H9 (cell line): ENCODE measurements around the gene ZSWIM9. TPM values are rescaled to one million over a fixed set of nuclear protein-coding genes. Genes with fewer than 3 reads are reported as not detected.

Source experiments
- DNase-seq: peaks from one replicate; pipeline ENCODE4 v3.0.0-alpha.2; 2017
- H2AFZ ChIP-seq: one replicate; pipeline ENCODE4 v1.6.1; 2013; ENCODE audit warnings: mild to moderate bottlenecking, low read length, control low read depth, moderate library complexity
- H2AK5ac ChIP-seq: 2 replicates; pipeline ENCODE4 v1.6.1; 2013; ENCODE audit warnings: low read length, control low read depth, mixed read lengths; ENCODE audit not compliant: insufficient read length
- H2BK120ac ChIP-seq: one replicate; pipeline ENCODE4 v1.6.1; 2013; ENCODE audit warnings: low read depth, mild to moderate bottlenecking, low read length, control low read depth, inconsistent platforms; ENCODE audit not compliant: poor library complexity, severe bottlenecking
- H2BK12ac ChIP-seq: 2 replicates; pipeline ENCODE4 v1.6.1; 2013; ENCODE audit warnings: low read length, control low read depth, mixed read lengths, low read depth; ENCODE audit not compliant: insufficient read length
- H2BK15ac ChIP-seq: 2 replicates; pipeline ENCODE4 v1.6.1; 2013; ENCODE audit warnings: low read depth, low read length, control low read depth
- H2BK20ac ChIP-seq: one replicate; pipeline ENCODE4 v1.6.1; 2013; ENCODE audit warnings: low read depth, mild to moderate bottlenecking, low read length, control low read depth, inconsistent platforms; ENCODE audit not compliant: poor library complexity, severe bottlenecking
- H2BK5ac ChIP-seq: 2 replicates; pipeline ENCODE4 v1.6.1; 2013; ENCODE audit warnings: low read length, control low read depth, mixed read lengths; ENCODE audit not compliant: insufficient read length
- H3K14ac ChIP-seq: 2 replicates; pipeline ENCODE4 v1.6.1; 2013; ENCODE audit warnings: low read length, control low read depth; ENCODE audit not compliant: insufficient read depth
- H3K18ac ChIP-seq: 2 replicates; pipeline ENCODE4 v1.6.1; 2013; ENCODE audit warnings: low read depth, mild to moderate bottlenecking, mixed read lengths, low read length, control low read depth; ENCODE audit not compliant: insufficient read length
- H3K23ac ChIP-seq: 2 replicates; pipeline ENCODE4 v1.6.1; 2013; ENCODE audit warnings: low read length, control low read depth, mixed read lengths, low read depth; ENCODE audit not compliant: insufficient read length
- H3K23me2 ChIP-seq: 2 replicates; pipeline ENCODE4 v1.6.1; 2013; ENCODE audit warnings: low read depth, mild to moderate bottlenecking, mixed read lengths, low read length, control low read depth; ENCODE audit not compliant: insufficient read length, poor library complexity, severe bottlenecking
- H3K27ac ChIP-seq: 2 replicates; pipeline ENCODE4 v1.5.1; 2013; ENCODE audit warnings: low read length, control low read depth, mixed read lengths, low read depth; ENCODE audit not compliant: insufficient read length
- H3K27me3 ChIP-seq: 2 replicates; pipeline ENCODE4 v1.6.1; 2013; ENCODE audit warnings: low read length, control low read depth, inconsistent platforms; ENCODE audit not compliant: insufficient read depth
- H3K4ac ChIP-seq: 2 replicates; pipeline ENCODE4 v1.6.1; 2013; ENCODE audit warnings: low read depth, mild to moderate bottlenecking, control low read depth, inconsistent platforms, low read length, moderate library complexity
- H3K4me1 ChIP-seq: 2 replicates; pipeline ENCODE4 v1.6.1; 2013; ENCODE audit warnings: low read length, control low read depth, inconsistent platforms; ENCODE audit not compliant: insufficient read depth
- H3K4me2 ChIP-seq: 2 replicates; pipeline ENCODE4 v1.6.1; 2013; ENCODE audit warnings: low read length, control low read depth, mixed read lengths; ENCODE audit not compliant: insufficient read length, insufficient read depth
- H3K56ac ChIP-seq: 2 replicates; pipeline ENCODE4 v1.6.1; 2013; ENCODE audit warnings: low read depth, mild to moderate bottlenecking, mixed read lengths, low read length, control low read depth; ENCODE audit not compliant: insufficient read length
- H3K79me1 ChIP-seq: 2 replicates; pipeline ENCODE4 v1.6.1; 2013; ENCODE audit warnings: low read depth, mild to moderate bottlenecking, moderate library complexity, low read length, control low read depth, inconsistent platforms; ENCODE audit not compliant: insufficient read depth, poor library complexity, severe bottlenecking
- H3K79me2 ChIP-seq: 2 replicates; pipeline ENCODE4 v1.6.1; 2013; ENCODE audit warnings: low read length, control low read depth, inconsistent platforms; ENCODE audit not compliant: insufficient read depth
- H3K9ac ChIP-seq: 2 replicates; pipeline ENCODE4 v1.6.1; 2013; ENCODE audit warnings: low read length, control low read depth, mixed read lengths; ENCODE audit not compliant: insufficient read length; ENCODE audit errors: extremely low read depth
- H3K9me3 ChIP-seq: one replicate; pipeline ENCODE4 v1.6.1; 2013; ENCODE audit warnings: low read depth, low read length, inconsistent platforms; ENCODE audit not compliant: control insufficient read depth
- H3T11ph ChIP-seq: one replicate; pipeline ENCODE4 v1.6.1; 2013; ENCODE audit warnings: mild to moderate bottlenecking, low read length, control low read depth, inconsistent platforms
- H4K20me1 ChIP-seq: one replicate; pipeline ENCODE4 v1.6.1; 2013; ENCODE audit not compliant: control insufficient read depth, insufficient read length, insufficient read depth
- H4K5ac ChIP-seq: 2 replicates; pipeline ENCODE4 v1.6.1; 2013; ENCODE audit warnings: low read depth, mild to moderate bottlenecking, mixed read lengths, low read length, control low read depth; ENCODE audit not compliant: insufficient read length
- H4K8ac ChIP-seq: replicated peaks from 2 replicates; pipeline ENCODE4 v1.6.1; 2013; ENCODE audit warnings: low read length, control low read depth, mixed read lengths, low read depth; ENCODE audit not compliant: insufficient read length
- H4K91ac ChIP-seq: 2 replicates; pipeline ENCODE4 v1.6.1; 2013; ENCODE audit warnings: low read depth, mild to moderate bottlenecking, moderate library complexity, mixed read lengths, low read length, control low read depth; ENCODE audit not compliant: insufficient read length
- H3K27ac Mint-ChIP-seq, 3 experiments: 2 replicates in 2 of 3; 3 replicates in 1 of 3; pipeline ENCODE4 v1.8.0; 2020 to 2021; ENCODE audit warnings: mixed read lengths in 3 of 3, mild to moderate bottlenecking in 1 of 3, moderate library complexity in 1 of 3
- H3K27me3 Mint-ChIP-seq: 2 replicates; pipeline ENCODE4 v1.8.0; 2021; ENCODE audit warnings: low read depth, mild to moderate bottlenecking, moderate library complexity, mixed read lengths
- H3K36me3 Mint-ChIP-seq, 3 experiments: 2 replicates in 2 of 3; 3 replicates in 1 of 3; pipeline ENCODE4 v1.8.0; 2020 to 2021; ENCODE audit warnings: low read depth in 3 of 3, mixed read lengths in 3 of 3; ENCODE audit not compliant: insufficient read depth in 1 of 3
- H3K4me1 Mint-ChIP-seq, 2 experiments: 2 replicates each; pipeline ENCODE4 v1.8.0; 2020; ENCODE audit warnings: mixed read lengths in 2 of 2
- H3K4me3 Mint-ChIP-seq, 2 experiments: 2 replicates in 1 of 2; 3 replicates in 1 of 2; pipeline ENCODE4 v1.8.0; 2020 to 2021; ENCODE audit warnings: mild to moderate bottlenecking in 2 of 2, mixed read lengths in 2 of 2, moderate library complexity in 1 of 2
- H3K9me3 Mint-ChIP-seq, 2 experiments: 2 replicates in 1 of 2; 3 replicates in 1 of 2; pipeline ENCODE4 v1.8.0; 2020; ENCODE audit warnings: mild to moderate bottlenecking in 2 of 2, mixed read lengths in 2 of 2, moderate library complexity in 1 of 2
- CTCF ChIP-seq: fragments of 200-600 bp; sonication (generic); conservative IDR thresholded peaks from 3 replicates; pipeline ENCODE4 v1.8.0; 2021; ENCODE audit warnings: antibody characterized with exemption, mild to moderate bottlenecking
- WGBS: extraction: QIAGEN DNeasy Blood & Tissue Kit; methylation state at CpG from one replicate; pipeline ENCODE4 v1.1.7; 2013; ENCODE audit warnings: missing lambda C conversion rate, low lambda C conversion rate, mixed read lengths; ENCODE audit not compliant: insufficient read length; ENCODE audit errors: extremely low coverage; 5-methylcytosine and 5-hydroxymethylcytosine counted together
- total RNA-seq: library from RNA; stranded (reverse); gene quantifications from 2 replicates; pipeline ENCODE4 v1.2.1, GENCODE V29; 2021

Gene ZSWIM9
- total RNA-seq, 1 experiment from 2014 or later = 8.9 TPM

GRCh38 chr19:48186541-48186991 lies 16.1 kb downstream of the ZSWIM9 start:
- H3K4me3 Mint-ChIP-seq = no peak overlapping the region
- Histone ChIP-seq H3K79me2 (0 out of 2 replicates have a peak, but pooled peaks cover under 1% of the 10 kb centered on the region), H3K27me3 (no peaks in the 10 kb centered on the region)

More at GRCh38 chr19:48186541-48186991, 16.1 kb downstream of the ZSWIM9 start:
- Histone ChIP-seq H4K20me1 (no peaks in the 10 kb centered on the region), H3K18ac (no peak overlapping the region), H3K4me2 (no peak overlapping the region), H3K23me2 (no peaks in the 10 kb centered on the region), H2BK12ac (no peak overlapping the region), H3K9ac (no peak overlapping the region), H4K91ac (no peak overlapping the region), H4K5ac (no peak overlapping the region), H3K4ac (no peak overlapping the region), H4K8ac (no peak overlapping the region), H2AFZ (no peak overlapping the region), H3K23ac (no peak overlapping the region), H2AK5ac (no peak overlapping the region), H3K56ac (no peak overlapping the region), H3K79me1 (no peaks in the 10 kb centered on the region), H2BK120ac (no peak overlapping the region), H3T11ph (no peak overlapping the region), H2BK20ac (no peak overlapping the region), H2BK5ac (no peak overlapping the region), H3K4me1 (no peaks in the 10 kb centered on the region), H3K9me3 (peaks cover 3% of the 10 kb centered on the region), H3K14ac (no peak overlapping the region), H3K27ac (no peak overlapping the region), H2BK15ac (no peak overlapping the region)
- Mint-ChIP-seq H3K27me3 (no peaks in the 10 kb centered on the region; the same call in 1 of the 2 replicates), H3K36me3 (peaks cover 35 to 56% (median 38%) of the 10 kb centered on the region in 3 experiments), H3K4me1 (peaks cover 6 to 7% of the 10 kb centered on the region in 2 experiments; a peak in 3 of 4 replicates), H3K27ac (no peak overlapping the region), H3K9me3 (peaks cover 19 to 23% of the 10 kb centered on the region in 2 experiments)
- WGBS = no CpG with 5 or more reads among the region's 8 CpGs
- no peak for DNase-seq
- no peak for TF ChIP-seq CTCF
